K562 (cell line): ENCODE data around the gene HLA-DOA. TPM values are rescaled to one million over a fixed set of nuclear protein-coding genes. Genes with fewer than 3 reads are reported as not detected.

Experiments
- COPS2 ChIP-seq: fragments of 450-650 bp; conservative IDR thresholded peaks from 2 replicates; pipeline ENCODE4 v1.6.1; 2016; ENCODE audit warnings: mild to moderate bottlenecking, moderate library complexity
- FOS ChIP-seq: IDR thresholded peaks from 3 replicates; pipeline ENCODE4 v1.6.1; 2011; ENCODE audit not compliant: insufficient read length; ENCODE audit errors: extremely low read depth
- HSF4 ChIP-seq: fragments of 250-450 bp; sonication (Bioruptor Pico); IDR thresholded peaks from 2 replicates; pipeline ENCODE4 v2.1.2; 2022; ENCODE audit warnings: mild to moderate bottlenecking, moderate library complexity, borderline replicate concordance
- NCOR1 ChIP-seq: fragments of 450-650 bp; IDR thresholded peaks from 2 replicates; pipeline ENCODE4 v1.6.1; 2016; ENCODE audit warnings: mild to moderate bottlenecking, moderate library complexity
- OTX1 ChIP-seq: fragments of 450-650 bp; formaldehyde crosslinking; IDR thresholded peaks from 2 replicates; pipeline ENCODE4 v1.4.0; 2022; ENCODE audit warnings: mild to moderate bottlenecking
- PHF20 ChIP-seq: fragments of 450-650 bp; IDR thresholded peaks from 2 replicates; pipeline ENCODE4 v1.6.1; 2018; ENCODE audit not compliant: partially characterized antibody
- SP2 ChIP-seq: IDR thresholded peaks from 2 replicates; pipeline ENCODE4 v1.6.1; 2011; ENCODE audit warnings: mild to moderate bottlenecking, low read depth, low read length, moderate library complexity; ENCODE audit not compliant: poor library complexity, severe bottlenecking; ENCODE audit errors: extremely low read depth
- SRSF7 ChIP-seq: fragments of 200-400 bp; formaldehyde crosslinking; optimal IDR thresholded peaks from 2 replicates; pipeline ENCODE3; 2017; ENCODE audit warnings: mild to moderate bottlenecking, low read depth, low read length
- SRSF9 ChIP-seq: fragments of 200-400 bp; formaldehyde crosslinking; IDR thresholded peaks from 2 replicates; pipeline ENCODE4 v1.6.1; 2017; ENCODE audit warnings: low read depth, low read length, borderline replicate concordance
- ZC3H11A ChIP-seq: IDR thresholded peaks from 2 replicates; pipeline ENCODE4 v1.6.1; 2012; ENCODE audit warnings: low read depth, low read length, improper control_type of control experiment
- ZNF184 ChIP-seq: sonication (generic); formaldehyde crosslinking; IDR thresholded peaks from 2 replicates; pipeline ENCODE4 v1.5.0; 2020; ENCODE audit warnings: missing genetic modification reagents
- polyA plus RNA-seq, 8 experiments: library from polyadenylated mRNA; depleted of rRNA in 4 of 8; stranded (reverse) in 5 of 8; unstranded in 3 of 8; fragments of >200 nt; fragmentation: Nextera tagmentation in 2 of 8; fragmentation: Illumina TruSeq in 1 of 8; extraction: Ambion mirVana in 2 of 8; extraction: Trizol in 1 of 8; gene quantifications; 2 replicates each; pipeline versions ENCODE4 v1.2.1 to v1.2.3, GENCODE V29; 2011 to 2014; ENCODE audit warnings: inconsistent platforms in 1 of 8, missing spikeins in 1 of 8
- total RNA-seq, 7 experiments: library from RNA; depleted of rRNA in 6 of 7; stranded (reverse); fragments of >200 nt in 6 of 7; fragmentation: Illumina TruSeq in 2 of 7; extraction: Trizol in 2 of 7; gene quantifications; 2 replicates each; pipeline versions ENCODE4 v1.2.1 to v1.2.3, GENCODE V29; 2011 to 2021; ENCODE audit warnings: low replicate concordance in 1 of 7
- TF ChIP-seq, protein P1 (sequence below): IDR thresholded peaks from 3 replicates; pipeline ENCODE4 v1.6.1; 2011; ENCODE audit warnings: borderline replicate concordance, mild to moderate bottlenecking, moderate library complexity; ENCODE audit not compliant: insufficient read length; ENCODE audit errors: extremely low read depth
- TF ChIP-seq, protein P2 (sequence below): fragments of 450-650 bp; formaldehyde crosslinking; IDR thresholded peaks from 2 replicates; pipeline ENCODE4 v1.4.0; 2020; ENCODE audit warnings: mild to moderate bottlenecking, moderate library complexity
- TF ChIP-seq, protein P3 (sequence below): fragments of 250-450 bp; sonication (Bioruptor Pico); IDR thresholded peaks from 2 replicates; pipeline ENCODE4 v1.4.0; 2020; ENCODE audit warnings: borderline replicate concordance
- TF ChIP-seq, protein P4 (sequence below): fragments of 250-450 bp; sonication (Bioruptor Pico); IDR thresholded peaks from 2 replicates; pipeline ENCODE4 v1.5.0; 2020; ENCODE audit warnings: mild to moderate bottlenecking
- TF ChIP-seq, protein P5 (sequence below): fragments of 450-650 bp; IDR thresholded peaks from 2 replicates; pipeline ENCODE4 v1.6.1; 2018; ENCODE audit not compliant: partially characterized antibody

Gene HLA-DOA
- total and polyA plus RNA-seq, 9 of the 15 experiments (the other 6 are each of a cell fraction or from before 2014, with no cell fraction given) = 0.07 TPM; not detected in 8

DNA sequence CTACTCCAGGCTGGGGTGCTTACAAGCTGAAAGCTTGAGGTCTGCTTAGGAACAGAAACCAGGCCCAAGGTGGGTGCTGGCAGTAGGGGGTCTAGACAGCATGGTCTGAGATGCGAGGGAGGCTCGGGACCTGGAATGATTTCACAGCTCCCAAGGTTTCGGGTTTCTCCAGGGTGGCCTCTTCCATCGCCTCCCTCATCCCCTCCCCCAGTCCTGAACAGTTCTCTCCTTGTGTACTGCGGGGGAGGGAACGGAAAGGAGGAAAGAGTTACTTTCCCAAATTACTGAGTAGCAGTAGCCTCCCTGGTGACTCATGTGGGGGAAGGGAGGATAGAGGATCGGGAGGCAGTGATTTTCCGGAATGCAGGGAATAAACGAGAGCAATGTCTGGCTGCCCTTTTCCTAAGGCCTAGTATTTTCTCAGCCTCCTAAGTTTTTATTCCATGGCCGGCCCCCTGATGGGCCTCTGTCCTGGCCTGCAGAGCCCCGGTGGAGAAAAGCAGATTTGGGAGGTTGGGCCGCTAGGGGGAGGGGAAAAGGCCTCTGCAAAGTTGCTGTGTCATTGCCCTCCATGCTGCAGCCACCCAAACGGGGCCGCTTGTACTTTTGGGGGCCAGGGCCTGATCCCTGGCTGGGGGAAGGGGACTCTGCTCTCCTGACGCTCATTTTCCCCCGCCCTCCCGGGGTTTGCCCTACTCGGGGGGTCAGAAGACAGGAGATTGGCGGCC lies 39.5 kb downstream of the HLA-DOA start (continued):
- TF ChIP-seq, protein P1, sequence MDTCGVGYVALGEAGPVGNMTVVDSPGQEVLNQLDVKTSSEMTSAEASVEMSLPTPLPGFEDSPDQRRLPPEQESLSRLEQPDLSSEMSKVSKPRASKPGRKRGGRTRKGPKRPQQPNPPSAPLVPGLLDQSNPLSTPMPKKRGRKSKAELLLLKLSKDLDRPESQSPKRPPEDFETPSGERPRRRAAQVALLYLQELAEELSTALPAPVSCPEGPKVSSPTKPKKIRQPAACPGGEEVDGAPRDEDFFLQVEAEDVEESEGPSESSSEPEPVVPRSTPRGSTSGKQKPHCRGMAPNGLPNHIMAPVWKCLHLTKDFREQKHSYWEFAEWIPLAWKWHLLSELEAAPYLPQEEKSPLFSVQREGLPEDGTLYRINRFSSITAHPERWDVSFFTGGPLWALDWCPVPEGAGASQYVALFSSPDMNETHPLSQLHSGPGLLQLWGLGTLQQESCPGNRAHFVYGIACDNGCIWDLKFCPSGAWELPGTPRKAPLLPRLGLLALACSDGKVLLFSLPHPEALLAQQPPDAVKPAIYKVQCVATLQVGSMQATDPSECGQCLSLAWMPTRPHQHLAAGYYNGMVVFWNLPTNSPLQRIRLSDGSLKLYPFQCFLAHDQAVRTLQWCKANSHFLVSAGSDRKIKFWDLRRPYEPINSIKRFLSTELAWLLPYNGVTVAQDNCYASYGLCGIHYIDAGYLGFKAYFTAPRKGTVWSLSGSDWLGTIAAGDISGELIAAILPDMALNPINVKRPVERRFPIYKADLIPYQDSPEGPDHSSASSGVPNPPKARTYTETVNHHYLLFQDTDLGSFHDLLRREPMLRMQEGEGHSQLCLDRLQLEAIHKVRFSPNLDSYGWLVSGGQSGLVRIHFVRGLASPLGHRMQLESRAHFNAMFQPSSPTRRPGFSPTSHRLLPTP = no peak
- TF ChIP-seq SRSF9 (no peak), ZNF184 (no peak), SRSF7 (no peak), FOS (peak; percentile 37), NCOR1 (no peak), ZC3H11A (no peak), OTX1 (peak; percentile 10), HSF4 (CRISPR knock-in tag) (0 out of 2 replicates have a peak, but pooled peaks have one; percentile 3), SP2 (no peak), PHF20 (no peak), COPS2 (no peak)
- TF ChIP-seq, protein P2, sequence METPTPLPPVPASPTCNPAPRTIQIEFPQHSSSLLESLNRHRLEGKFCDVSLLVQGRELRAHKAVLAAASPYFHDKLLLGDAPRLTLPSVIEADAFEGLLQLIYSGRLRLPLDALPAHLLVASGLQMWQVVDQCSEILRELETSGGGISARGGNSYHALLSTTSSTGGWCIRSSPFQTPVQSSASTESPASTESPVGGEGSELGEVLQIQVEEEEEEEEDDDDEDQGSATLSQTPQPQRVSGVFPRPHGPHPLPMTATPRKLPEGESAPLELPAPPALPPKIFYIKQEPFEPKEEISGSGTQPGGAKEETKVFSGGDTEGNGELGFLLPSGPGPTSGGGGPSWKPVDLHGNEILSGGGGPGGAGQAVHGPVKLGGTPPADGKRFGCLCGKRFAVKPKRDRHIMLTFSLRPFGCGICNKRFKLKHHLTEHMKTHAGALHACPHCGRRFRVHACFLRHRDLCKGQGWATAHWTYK (CRISPR knock-in tag) = no peak; the same call in 1 of the 2 replicates
- TF ChIP-seq, protein P3, sequence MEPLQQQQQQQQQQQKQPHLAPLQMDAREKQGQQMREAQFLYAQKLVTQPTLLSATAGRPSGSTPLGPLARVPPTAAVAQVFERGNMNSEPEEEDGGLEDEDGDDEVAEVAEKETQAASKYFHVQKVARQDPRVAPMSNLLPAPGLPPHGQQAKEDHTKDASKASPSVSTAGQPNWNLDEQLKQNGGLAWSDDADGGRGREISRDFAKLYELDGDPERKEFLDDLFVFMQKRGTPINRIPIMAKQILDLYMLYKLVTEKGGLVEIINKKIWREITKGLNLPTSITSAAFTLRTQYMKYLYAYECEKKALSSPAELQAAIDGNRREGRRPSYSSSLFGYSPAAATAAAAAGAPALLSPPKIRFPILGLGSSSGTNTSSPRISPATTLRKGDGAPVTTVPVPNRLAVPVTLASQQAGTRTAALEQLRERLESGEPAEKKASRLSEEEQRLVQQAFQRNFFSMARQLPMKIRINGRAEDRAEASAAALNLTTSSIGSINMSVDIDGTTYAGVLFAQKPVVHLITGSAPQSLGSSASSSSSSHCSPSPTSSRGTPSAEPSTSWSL (CRISPR knock-in tag) = no peak
- TF ChIP-seq, protein P4, sequence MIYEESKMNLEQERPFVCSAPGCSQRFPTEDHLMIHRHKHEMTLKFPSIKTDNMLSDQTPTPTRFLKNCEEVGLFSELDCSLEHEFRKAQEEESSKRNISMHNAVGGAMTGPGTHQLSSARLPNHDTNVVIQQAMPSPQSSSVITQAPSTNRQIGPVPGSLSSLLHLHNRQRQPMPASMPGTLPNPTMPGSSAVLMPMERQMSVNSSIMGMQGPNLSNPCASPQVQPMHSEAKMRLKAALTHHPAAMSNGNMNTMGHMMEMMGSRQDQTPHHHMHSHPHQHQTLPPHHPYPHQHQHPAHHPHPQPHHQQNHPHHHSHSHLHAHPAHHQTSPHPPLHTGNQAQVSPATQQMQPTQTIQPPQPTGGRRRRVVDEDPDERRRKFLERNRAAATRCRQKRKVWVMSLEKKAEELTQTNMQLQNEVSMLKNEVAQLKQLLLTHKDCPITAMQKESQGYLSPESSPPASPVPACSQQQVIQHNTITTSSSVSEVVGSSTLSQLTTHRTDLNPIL (CRISPR knock-in tag) = peak; percentile 9; the same call in 1 of the 2 replicates
- TF ChIP-seq, protein P5, sequence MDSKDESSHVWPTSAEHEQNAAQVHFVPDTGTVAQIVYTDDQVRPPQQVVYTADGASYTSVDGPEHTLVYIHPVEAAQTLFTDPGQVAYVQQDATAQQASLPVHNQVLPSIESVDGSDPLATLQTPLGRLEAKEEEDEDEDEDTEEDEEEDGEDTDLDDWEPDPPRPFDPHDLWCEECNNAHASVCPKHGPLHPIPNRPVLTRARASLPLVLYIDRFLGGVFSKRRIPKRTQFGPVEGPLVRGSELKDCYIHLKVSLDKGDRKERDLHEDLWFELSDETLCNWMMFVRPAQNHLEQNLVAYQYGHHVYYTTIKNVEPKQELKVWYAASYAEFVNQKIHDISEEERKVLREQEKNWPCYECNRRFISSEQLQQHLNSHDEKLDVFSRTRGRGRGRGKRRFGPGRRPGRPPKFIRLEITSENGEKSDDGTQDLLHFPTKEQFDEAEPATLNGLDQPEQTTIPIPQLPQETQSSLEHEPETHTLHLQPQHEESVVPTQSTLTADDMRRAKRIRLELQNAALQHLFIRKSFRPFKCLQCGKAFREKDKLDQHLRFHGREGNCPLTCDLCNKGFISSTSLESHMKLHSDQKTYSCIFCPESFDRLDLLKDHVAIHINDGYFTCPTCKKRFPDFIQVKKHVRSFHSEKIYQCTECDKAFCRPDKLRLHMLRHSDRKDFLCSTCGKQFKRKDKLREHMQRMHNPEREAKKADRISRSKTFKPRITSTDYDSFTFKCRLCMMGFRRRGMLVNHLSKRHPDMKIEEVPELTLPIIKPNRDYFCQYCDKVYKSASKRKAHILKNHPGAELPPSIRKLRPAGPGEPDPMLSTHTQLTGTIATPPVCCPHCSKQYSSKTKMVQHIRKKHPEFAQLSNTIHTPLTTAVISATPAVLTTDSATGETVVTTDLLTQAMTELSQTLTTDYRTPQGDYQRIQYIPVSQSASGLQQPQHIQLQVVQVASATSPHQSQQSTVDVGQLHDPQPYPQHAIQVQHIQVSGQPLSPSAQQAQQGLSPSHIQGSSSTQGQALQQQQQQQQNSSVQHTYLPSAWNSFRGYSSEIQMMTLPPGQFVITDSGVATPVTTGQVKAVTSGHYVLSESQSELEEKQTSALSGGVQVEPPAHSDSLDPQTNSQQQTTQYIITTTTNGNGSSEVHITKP = peak; percentile 28
